Stimulated activated CD8-positive, alpha-beta memory T cell treated with anti-CD3 and anti-CD28 coated beads, Interleukin-12 subunit alpha, Interleukin-12 subunit beta, amount 100 ng/mL, for 4 hours (primary cell): ENCODE results near the gene FRK.
"Not testable (repeated sequence)": the region's sequence is repeated elsewhere in the genome, so short reads cannot be mapped to it uniquely, and the experiment has no call there.

Source experiments
- DNase-seq: peaks from one replicate; pipeline ENCODE4 v3.0.0-alpha.2; 2020; ENCODE audit warnings: low read depth

FRK gene

GRCh38 chr6:116004841-116005815 is 55.6 kb downstream of the FRK start:
- no peak for DNase-seq

DNA sequence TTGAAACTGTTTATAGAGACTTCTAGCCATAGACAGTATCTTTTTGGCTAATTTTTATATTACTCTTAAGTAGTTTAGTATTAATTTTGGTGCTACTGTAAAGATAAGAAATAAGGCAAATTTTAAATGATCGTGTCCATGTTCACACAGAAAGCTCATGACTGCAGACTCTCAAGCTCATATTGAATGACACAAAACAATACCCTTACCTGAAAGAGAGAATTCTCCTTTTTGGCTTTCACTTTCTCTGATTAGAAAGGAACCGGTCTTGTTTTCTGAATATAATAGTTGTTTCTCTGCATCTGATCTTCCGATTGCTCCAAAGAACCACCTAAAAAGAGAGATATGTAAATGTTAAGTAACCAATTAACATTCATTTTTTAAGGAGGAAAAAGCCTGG is 57.0 kb downstream of the FRK start:
- no peak for DNase-seq

- DNase-seq, result no peak
Measured at GRCh38 chr6:116002756-116003155, 57.9 kb downstream of the FRK start.

DNA sequence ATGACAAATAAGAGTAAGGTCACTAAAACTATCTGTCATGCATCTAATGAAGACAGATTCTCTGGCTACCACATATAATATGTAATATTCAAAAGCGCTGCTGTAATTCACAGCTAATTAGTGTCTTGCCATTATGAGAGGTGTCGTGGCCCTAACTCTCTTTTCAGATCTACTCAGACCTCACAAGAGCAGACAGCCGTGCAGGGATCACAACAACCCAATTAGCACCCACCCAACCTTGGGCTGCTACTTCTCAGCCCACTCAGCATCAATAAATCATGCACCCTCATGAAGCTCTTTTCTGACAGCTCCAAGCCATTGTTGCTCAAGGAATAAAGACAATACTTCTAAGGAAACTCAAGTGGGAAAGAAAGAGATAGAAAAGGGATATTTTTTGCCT is 61.5 kb downstream of the FRK start:
- DNase-seq, result no peak

GRCh38 chr6:115997990-115998585 is 62.6 kb downstream of the FRK start:
- no peak for DNase-seq

- DNase-seq, result no peak
Measured at GRCh38 chr6:115986026-115986425, 74.7 kb downstream of the FRK start.

GRCh38 chr6:115984809-115985208 is 75.9 kb downstream of the FRK start:
- DNase-seq, result no peak

DNA sequence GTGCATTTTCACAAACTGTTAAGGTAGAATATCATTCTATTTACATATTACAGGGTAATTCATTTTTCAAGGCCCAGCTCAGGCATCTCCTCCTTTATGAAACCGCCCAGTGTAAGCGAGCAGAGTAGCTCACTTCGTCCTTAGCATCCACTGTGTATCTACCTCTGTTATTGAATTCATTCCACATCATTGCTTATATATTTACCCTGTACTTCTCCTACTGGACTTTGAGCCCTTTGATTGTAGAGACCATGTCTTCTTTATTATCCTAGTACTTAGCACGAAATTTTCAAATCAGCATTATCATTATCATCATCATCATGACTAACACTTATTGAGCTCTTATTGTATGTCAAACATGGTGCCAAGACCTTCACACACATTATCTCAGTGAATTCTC is 76.7 kb downstream of the FRK start:
- DNase-seq, result no peak

DNA sequence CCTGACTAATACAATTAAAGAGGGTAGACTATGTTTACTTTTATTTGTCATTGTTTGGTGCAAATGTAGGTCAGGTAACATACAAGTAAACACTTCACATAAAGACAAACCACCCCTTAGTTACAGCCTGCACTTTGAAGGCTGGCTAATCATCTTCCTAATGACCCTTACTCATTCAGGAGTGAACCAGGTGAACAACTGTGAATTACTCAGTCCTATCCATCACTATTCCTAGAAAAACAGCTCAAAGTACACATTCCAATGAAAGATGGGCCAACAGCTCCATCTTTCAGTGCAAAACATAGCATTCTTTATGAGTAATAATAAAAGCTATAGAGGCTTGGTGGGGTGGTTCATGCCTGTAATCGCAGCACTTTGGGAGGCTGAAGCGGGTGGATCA is 78.2 kb downstream of the FRK start:
- DNase-seq, result no peak

DNA sequence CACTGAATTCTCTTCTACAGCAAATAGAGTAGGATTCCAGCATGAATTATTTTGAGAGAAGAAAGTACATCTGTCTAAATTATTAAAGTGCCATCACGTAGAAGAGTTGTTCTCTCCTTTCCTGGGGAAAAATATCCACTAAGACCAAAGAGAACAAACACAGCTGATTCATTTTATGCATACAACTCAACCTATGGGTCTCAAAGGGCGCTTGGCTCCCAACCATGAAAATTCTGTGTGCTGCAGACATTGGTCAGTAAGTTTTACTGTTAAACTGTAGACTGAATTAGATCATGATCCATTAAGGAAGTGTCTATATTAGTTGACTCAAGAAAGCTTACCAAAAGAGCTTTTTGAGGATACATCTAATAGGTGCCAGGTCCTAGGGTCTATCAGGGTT is 83.5 kb downstream of the FRK start:
- DNase-seq, result no peak

- DNase-seq, result no peak
Measured at GRCh38 chr6:115976321-115976870, 84.3 kb downstream of the FRK start.

- DNase-seq, result no peak
Measured at GRCh38 chr6:115972679-115973078, 88.0 kb downstream of the FRK start.

DNA sequence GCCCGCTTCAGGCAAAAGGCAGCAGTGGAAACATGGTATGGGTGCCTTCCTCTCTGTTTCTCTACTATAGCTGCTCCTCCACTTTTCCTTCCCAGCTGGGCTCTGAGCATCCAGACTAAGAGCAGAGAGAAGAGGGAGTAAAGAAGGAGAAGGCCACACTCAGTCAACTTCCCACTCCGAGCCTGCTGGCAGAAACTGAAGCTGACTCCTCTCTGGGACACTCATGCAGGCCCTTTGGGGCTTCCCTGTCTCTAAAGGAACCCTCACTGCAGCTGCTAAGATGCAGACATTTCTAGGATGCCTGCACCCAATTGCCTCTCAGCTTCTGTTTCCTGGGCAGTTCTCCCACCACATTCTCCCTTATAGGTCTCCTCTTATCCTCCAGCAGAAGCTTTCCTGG is 88.9 kb downstream of the FRK start:
- DNase-seq, result no peak

DNA sequence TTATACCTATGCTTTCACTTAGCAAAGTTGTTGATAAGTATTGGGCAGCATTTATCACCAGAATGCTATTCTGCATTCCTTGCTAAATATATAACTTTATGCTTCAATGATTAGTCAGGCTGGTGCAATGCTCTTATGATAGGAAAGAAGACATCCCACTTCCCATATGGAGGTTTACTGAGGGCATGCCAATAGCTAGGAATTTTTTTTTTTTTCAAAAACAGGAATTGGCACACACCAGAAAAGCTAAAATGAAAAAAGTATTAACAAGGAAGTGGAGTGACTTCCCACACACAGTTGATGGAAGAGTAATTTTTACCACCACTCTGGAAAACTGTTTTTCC is 90.8 kb downstream of the FRK start:
- no peak for DNase-seq

DNA sequence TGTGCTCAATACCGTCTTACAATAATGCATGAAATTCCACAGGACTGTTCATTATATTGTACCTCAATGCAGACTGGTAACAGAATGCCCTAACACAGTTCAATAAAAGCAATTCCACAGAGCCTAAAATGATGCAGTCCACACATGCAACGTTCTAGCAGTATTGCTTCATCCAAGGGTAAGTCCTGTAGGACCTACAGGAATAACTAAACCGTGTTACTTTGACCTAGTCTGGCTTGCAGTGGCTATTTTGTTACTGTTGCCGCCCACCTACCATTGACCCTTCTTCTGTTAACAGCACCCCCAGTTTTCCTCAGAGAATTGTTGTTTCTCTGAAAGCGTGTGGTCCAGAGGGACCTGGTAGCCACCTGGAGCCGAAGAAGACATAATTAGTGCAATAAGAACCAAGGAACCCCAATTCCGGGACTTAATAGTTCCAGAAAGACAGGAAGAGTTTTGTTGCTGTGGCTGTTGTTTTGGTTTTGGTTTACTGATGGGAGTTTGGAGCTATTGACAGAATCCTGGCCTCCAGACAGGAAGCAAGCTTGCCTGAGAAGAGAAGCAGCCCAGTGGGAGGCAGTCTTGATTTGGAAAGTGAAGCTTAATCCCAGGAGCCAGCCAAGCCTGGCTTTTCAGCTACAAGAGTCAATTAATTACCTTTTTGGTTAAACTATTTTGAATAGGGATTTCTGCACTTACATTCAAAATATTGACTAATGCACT is 91.3 kb downstream of the FRK start:
- DNase-seq, result no peak

DNA sequence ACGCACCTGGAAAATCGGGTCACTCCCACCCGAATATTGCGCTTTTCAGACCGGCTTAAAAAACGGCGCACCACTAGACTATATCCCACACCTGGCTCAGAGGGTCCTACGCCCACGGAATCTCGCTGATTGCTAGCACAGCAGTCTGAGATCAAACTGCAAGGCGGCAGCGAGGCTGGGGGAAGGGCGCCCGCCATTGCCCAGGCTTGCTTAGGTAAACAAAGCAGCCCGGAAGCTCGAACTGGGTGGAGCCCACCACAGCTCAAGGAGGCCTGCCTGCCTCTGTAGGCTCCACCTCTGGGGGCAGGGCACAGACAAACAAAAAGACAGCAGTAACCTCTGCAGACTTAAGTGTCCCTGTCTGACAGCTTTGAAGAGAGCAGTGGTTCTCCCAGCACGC is 100.4 kb downstream of the FRK start:
- DNase-seq, result not testable (repeated sequence)

DNA sequence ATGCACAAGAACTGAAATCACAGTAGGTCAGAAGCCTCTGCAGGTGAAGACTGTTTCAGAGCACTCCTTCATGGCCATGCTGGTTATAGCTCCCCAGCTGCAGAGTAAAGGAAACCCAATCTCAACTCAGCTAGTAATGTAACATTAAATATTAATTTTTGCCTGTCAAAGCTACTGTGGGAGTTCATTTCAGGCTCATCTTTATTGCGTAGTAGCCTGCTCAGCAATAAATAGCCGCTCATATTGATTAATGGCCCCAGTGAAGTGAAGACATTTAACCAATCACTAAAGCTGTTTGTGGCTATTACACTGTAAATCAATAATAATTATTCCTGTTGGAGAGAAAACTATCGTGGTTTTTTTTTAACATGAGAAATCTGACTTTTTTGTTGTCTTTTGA is 101.7 kb downstream of the FRK start:
- DNase-seq, result no peak

GRCh38 chr6:115954740-115955139 is 106.0 kb downstream of the FRK start:
- DNase-seq, result no peak

- no peak for DNase-seq
Measured at GRCh38 chr6:115948751-115949150, 111.9 kb downstream of the FRK start.

GRCh38 chr6:115947966-115948541 is 112.6 kb downstream of the FRK start:
- DNase-seq, result no peak

GRCh38 chr6:115945812-115946211 is 114.9 kb downstream of the FRK start:
- no peak for DNase-seq

- DNase-seq, result no peak
Measured at GRCh38 chr6:115945306-115945705, 115.4 kb downstream of the FRK start.
